H1 (cell line): Measurements from ENCODE around the gene HDX. TPM values are rescaled to one million over a fixed set of nuclear protein-coding genes. Genes with fewer than 3 reads are reported as not detected.

Experiments used
- CTCF ChIA-PET: fragments of 300-600 bp; sonication (Branson Sonifier 250); formaldehyde crosslinking; loops from one replicate; lab custom pipeline; 2021; ENCODE audit not compliant: partially characterized antibody; lab: Charles Lee
- POLR2A ChIA-PET: fragments of 300-600 bp; sonication (Branson Sonifier 250); formaldehyde crosslinking; loops from one replicate; lab custom pipeline; 2021; ENCODE audit warnings: inconsistent platforms; ENCODE audit not compliant: partially characterized antibody; lab: Charles Lee
- DNase-seq, 2 experiments: peaks; one replicate each; pipeline versions ENCODE4 v3.0.0 to v3.0.0-alpha.2; 2010 to 2022; ENCODE audit warnings: low spot score in 2 of 2, low read depth in 1 of 2, mixed read lengths in 1 of 2
- FAIRE-seq: peaks from 2 replicates; lab custom pipeline; 2011; peaks lifted over from hg19 to GRCh38; lab: Jason Lieb, UNC
- H2AFZ ChIP-seq: 2 replicates; pipeline ENCODE4 v1.8.1; 2012; ENCODE audit warnings: low read length, inconsistent platforms
- H2AK5ac ChIP-seq: 2 replicates; pipeline ENCODE4 v1.6.1; 2013; ENCODE audit warnings: low read depth, low read length
- H2BK120ac ChIP-seq: replicated peaks from 2 replicates; pipeline ENCODE3; 2013; ENCODE audit warnings: low read depth, low read length, inconsistent platforms
- H2BK12ac ChIP-seq: 2 replicates; pipeline ENCODE4 v1.6.1; 2013; ENCODE audit warnings: low read depth, low read length
- H2BK15ac ChIP-seq: 2 replicates; pipeline ENCODE4 v1.6.1; 2013; ENCODE audit warnings: low read length
- H2BK20ac ChIP-seq: 2 replicates; pipeline ENCODE4 v1.6.1; 2013; ENCODE audit warnings: low read length
- H2BK5ac ChIP-seq: 2 replicates; pipeline ENCODE4 v1.6.1; 2013; ENCODE audit warnings: low read depth, low read length
- H3K14ac ChIP-seq: 2 replicates; pipeline ENCODE4 v1.6.1; 2013; ENCODE audit warnings: inconsistent platforms; ENCODE audit not compliant: insufficient read length
- H3K18ac ChIP-seq: 2 replicates; pipeline ENCODE4 v1.6.1; 2013; ENCODE audit warnings: low read length; ENCODE audit errors: extremely low read depth
- H3K23ac ChIP-seq: 2 replicates; pipeline ENCODE4 v1.6.1; 2013; ENCODE audit warnings: inconsistent platforms; ENCODE audit not compliant: insufficient read length
- H3K23me2 ChIP-seq: 2 replicates; pipeline ENCODE4 v1.6.1; 2013; ENCODE audit warnings: low read depth, low read length
- H3K27ac ChIP-seq: 2 replicates; pipeline ENCODE4 v1.6.1; 2011; ENCODE audit warnings: low read depth, low read length, inconsistent platforms
- H3K27me3 ChIP-seq, 4 experiments: replicated peaks in 1 of 4; 1 replicate in 1 of 4; 2 replicates in 3 of 4; pipeline versions ENCODE4 v1.6.1 to v1.8.1; 2011 to 2013; ENCODE audit warnings: low read length in 3 of 4, mild to moderate bottlenecking in 3 of 4, inconsistent platforms in 2 of 4, mixed read lengths in 2 of 4, moderate library complexity in 1 of 4; ENCODE audit not compliant: control insufficient read depth in 3 of 4, insufficient read depth in 3 of 4; ENCODE audit errors: extremely low read depth in 1 of 4
- H3K36me3 ChIP-seq, 4 experiments: 2 replicates each; pipeline versions ENCODE4 v1.6.1 to v1.8.1; 2011 to 2013; ENCODE audit warnings: mild to moderate bottlenecking in 4 of 4, low read length in 3 of 4, moderate library complexity in 2 of 4, control low read depth in 1 of 4, inconsistent platforms in 1 of 4; ENCODE audit not compliant: insufficient read depth in 4 of 4, control insufficient read depth in 2 of 4
- H3K4ac ChIP-seq: replicated peaks from 2 replicates; pipeline ENCODE3; 2013; ENCODE audit warnings: low read length, low read depth, mixed read lengths, inconsistent platforms; ENCODE audit not compliant: insufficient read length
- H3K4me1 ChIP-seq, 4 experiments: replicated peaks in 1 of 4; 1 replicate in 1 of 4; 2 replicates in 3 of 4; pipeline versions ENCODE4 v1.6.1 to v1.8.1; 2011 to 2013; ENCODE audit warnings: low read length in 3 of 4, inconsistent platforms in 2 of 4, mixed read lengths in 1 of 4; ENCODE audit not compliant: insufficient read depth in 4 of 4, control insufficient read depth in 3 of 4
- H3K4me2 ChIP-seq, 2 experiments: 2 replicates each; pipeline versions ENCODE4 v1.6.1 to v1.8.1; 2011 to 2013; ENCODE audit warnings: low read depth in 2 of 2, low read length in 2 of 2, control low read depth in 1 of 2, inconsistent platforms in 1 of 2, mild to moderate bottlenecking in 1 of 2; ENCODE audit not compliant: insufficient read depth in 1 of 2
- H3K4me3 ChIP-seq, 4 experiments: fragments of 200-600, 300-600 bp in 1 of 4; sonication (generic), shearing (Covaris generic), sonication (Bioruptor Twin) in 1 of 4; 2 replicates each; pipeline versions ENCODE4 v1.5.1 to v1.8.1; 2011 to 2016; ENCODE audit warnings: low read length in 4 of 4, low read depth in 3 of 4, control low read depth in 2 of 4, inconsistent platforms in 2 of 4, mild to moderate bottlenecking in 2 of 4, mixed read lengths in 1 of 4, moderate library complexity in 1 of 4; ENCODE audit not compliant: insufficient read depth in 2 of 4; ENCODE audit errors: extremely low read depth in 1 of 4
- H3K56ac ChIP-seq: replicated peaks from 2 replicates; pipeline ENCODE3; 2013; ENCODE audit warnings: low read depth, mild to moderate bottlenecking, mixed read lengths, low read length, inconsistent platforms; ENCODE audit not compliant: insufficient read length
- H3K79me1 ChIP-seq: 2 replicates; pipeline ENCODE4 v1.6.1; 2013; ENCODE audit warnings: low read depth, low read length, control low read depth
- H3K79me2 ChIP-seq, 2 experiments: 2 replicates each; pipeline versions ENCODE4 v1.6.1 to v1.8.1; 2012 to 2013; ENCODE audit warnings: low read length in 2 of 2, mild to moderate bottlenecking in 2 of 2, inconsistent platforms in 1 of 2; ENCODE audit not compliant: insufficient read depth in 2 of 2, control insufficient read depth in 1 of 2
- H3K9ac ChIP-seq, 4 experiments: replicated peaks in 1 of 4; 1 replicate in 1 of 4; 2 replicates in 3 of 4; pipeline versions ENCODE4 v1.6.1 to v1.8.1; 2011 to 2013; ENCODE audit warnings: low read depth in 3 of 4, low read length in 3 of 4, control low read depth in 2 of 4, mild to moderate bottlenecking in 2 of 4, moderate library complexity in 2 of 4, inconsistent platforms in 1 of 4; ENCODE audit errors: extremely low read depth in 1 of 4
- H3K9me3 ChIP-seq, 2 experiments: 2 replicates each; pipeline versions ENCODE4 v1.6.1 to v1.8.1; 2012 to 2013; ENCODE audit warnings: mild to moderate bottlenecking in 2 of 2, moderate library complexity in 2 of 2, control low read depth in 1 of 2, inconsistent platforms in 1 of 2, low read depth in 1 of 2, low read length in 1 of 2, mixed read lengths in 1 of 2; ENCODE audit not compliant: insufficient read depth in 2 of 2
- H4K20me1 ChIP-seq, 2 experiments: replicated peaks in 1 of 2; 2 replicates each; pipeline versions ENCODE3 to v1.8.1; 2011 to 2013; ENCODE audit warnings: inconsistent platforms in 2 of 2, low read length in 2 of 2, mild to moderate bottlenecking in 1 of 2; ENCODE audit not compliant: insufficient read depth in 2 of 2, control insufficient read depth in 1 of 2
- H4K5ac ChIP-seq: 2 replicates; pipeline ENCODE4 v1.6.1; 2013; ENCODE audit warnings: low read length, low read depth, mixed read lengths, inconsistent platforms; ENCODE audit not compliant: insufficient read length
- H4K8ac ChIP-seq: 2 replicates; pipeline ENCODE4 v1.8.0; 2013; ENCODE audit warnings: mild to moderate bottlenecking, moderate library complexity, low read length, inconsistent platforms; ENCODE audit not compliant: insufficient read depth; ENCODE audit errors: extremely low read depth
- H4K91ac ChIP-seq: replicated peaks from 2 replicates; pipeline ENCODE3; 2013; ENCODE audit warnings: low read length, mixed read lengths, inconsistent platforms; ENCODE audit not compliant: insufficient read length
- BRCA1 ChIP-seq: IDR thresholded peaks from 2 replicates; pipeline ENCODE4 v1.6.1; 2012; ENCODE audit warnings: low read depth, low read length, improper control_type of control experiment
- CEBPB ChIP-seq: IDR thresholded peaks from 2 replicates; pipeline ENCODE4 v1.6.1; 2012; ENCODE audit warnings: low read depth, low read length
- KDM1A ChIP-seq: fragments of 200-600, 300-600 bp; sonication (generic); IDR thresholded peaks from 2 replicates; pipeline ENCODE4 v1.7.1; 2016; ENCODE audit warnings: mild to moderate bottlenecking, low read length, borderline replicate concordance
- POLR2AphosphoS5 ChIP-seq: IDR thresholded peaks from 2 replicates; pipeline ENCODE4 v1.6.1; 2011; ENCODE audit warnings: low read depth, low read length
- RAD21 ChIP-seq, 2 experiments: IDR thresholded peaks in 1 of 2; conservative IDR thresholded peaks in 1 of 2; 2 replicates each; pipeline ENCODE4 v1.6.1; 2011; ENCODE audit warnings: low read depth in 2 of 2, low read length in 2 of 2, improper control_type of control experiment in 1 of 2, inconsistent platforms in 1 of 2, mild to moderate bottlenecking in 1 of 2, moderate library complexity in 1 of 2
- SAP30 ChIP-seq: fragments of 300-600 bp; sonication (generic); IDR thresholded peaks from 2 replicates; pipeline ENCODE4 v1.7.1; 2012; ENCODE audit warnings: low read length, moderate library complexity, mild to moderate bottlenecking, inconsistent platforms; ENCODE audit not compliant: insufficient read depth, insufficient replicate concordance
- WGBS, 2 experiments: shearing (Covaris generic) in 1 of 2; methylation state at CpG; one replicate each; pipeline versions ENCODE4 v1.1.6 to v1.1.7; 2013 to 2015; ENCODE audit warnings: low lambda C conversion rate in 2 of 2, mixed read lengths in 2 of 2, inconsistent platforms in 1 of 2, low coverage in 1 of 2, missing lambda C conversion rate in 1 of 2; ENCODE audit not compliant: insufficient replicate concordance in 2 of 2, insufficient coverage in 1 of 2, insufficient read length in 1 of 2; ENCODE audit errors: extremely low coverage in 1 of 2, missing lambda C conversion rate in 1 of 2; 5-methylcytosine and 5-hydroxymethylcytosine counted together
- polyA plus RNA-seq, 7 experiments: library from polyadenylated mRNA; depleted of rRNA in 3 of 7; stranded (reverse) in 5 of 7; unstranded in 2 of 7; fragments of >200 nt in 5 of 7; fragments of 200-250 nt in 2 of 7; gene quantifications; 1 replicate in 5 of 7; 2 replicates in 1 of 7; 4 replicates in 1 of 7; pipeline versions ENCODE4 v1.2.1 to v1.2.3, GENCODE V29; 2011 to 2013; ENCODE audit warnings: missing spikeins in 2 of 7, mixed read lengths in 2 of 7
- total RNA-seq: library from RNA; stranded (reverse); fragmentation: NEBNext Ultra II Directional; extraction: Animal tissue kit (Norgen Biotek cat#: 25700); gene quantifications from 2 replicates; pipeline ENCODE4 v1.2.1, GENCODE V29; 2021
- TF ChIP-seq, protein P1 (sequence below): IDR thresholded peaks from 2 replicates; pipeline ENCODE4 v1.6.1; 2012; ENCODE audit warnings: inconsistent platforms

HDX gene
- total and polyA plus RNA-seq, 2 of the 8 experiments (the other 6 are each of a cell fraction or from before 2014, with no cell fraction given): 0.54 to 10.2 TPM

DNA sequence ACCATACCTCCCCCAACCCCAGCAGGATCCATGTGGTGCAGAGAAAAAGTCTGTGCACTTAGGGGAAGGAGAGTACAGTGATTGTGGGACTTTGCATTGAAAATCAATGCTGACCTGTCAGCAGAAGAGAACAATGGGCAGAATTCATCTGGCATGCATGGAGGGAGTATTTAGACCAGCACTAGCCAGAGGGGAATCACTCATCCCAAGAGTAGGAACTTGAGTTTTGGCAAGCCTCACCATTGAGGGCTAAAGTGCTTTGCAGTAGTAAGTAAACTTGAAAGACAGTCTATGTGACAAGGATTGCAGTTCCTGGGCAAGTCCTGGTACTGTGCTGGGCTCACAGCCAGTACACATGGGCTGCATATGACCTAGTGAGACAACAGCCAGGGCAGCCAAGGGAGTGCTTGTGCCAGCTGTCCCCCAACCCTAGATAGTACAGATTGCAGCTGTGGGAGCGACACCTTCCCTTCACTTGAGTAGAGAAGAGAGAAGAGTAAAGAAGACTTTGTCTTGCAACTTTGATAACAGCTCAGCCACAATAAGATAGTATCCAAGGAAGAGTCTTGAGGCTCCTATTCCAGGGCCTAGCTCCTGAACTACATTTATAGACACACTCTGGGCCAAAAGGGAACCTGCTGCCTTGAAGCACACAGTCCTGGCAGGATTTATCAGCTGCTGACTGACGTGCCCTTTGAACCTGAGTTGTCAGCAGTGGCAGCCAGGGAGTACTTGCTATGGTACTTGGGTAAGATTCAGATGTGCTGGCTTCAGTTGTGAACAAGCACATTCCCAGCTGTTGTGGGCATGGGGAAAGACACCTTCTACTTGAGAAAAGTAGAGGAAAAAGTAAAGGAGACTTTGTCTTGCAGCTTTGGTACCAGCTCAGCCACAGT is 48.7 kb downstream of the HDX start:
- Histone ChIP-seq H3K9ac (no peak overlapping the region), H2BK15ac (no peak overlapping the region), H3K79me2 (no peaks in the 10 kb centered on the region), H3K23ac (no peak overlapping the region), H3K27me3 (no peaks in the 10 kb centered on the region), H4K20me1 (no peaks in the 10 kb centered on the region), H4K91ac (no peak overlapping the region), H2BK120ac (no peak overlapping the region), H3K56ac (no peak overlapping the region), H3K23me2 (no peaks in the 10 kb centered on the region), H3K4me2 (no peak overlapping the region), H3K4me1 (0 out of 7 replicates have a peak, but pooled peaks cover 0 to 4% (median 0%) of the 10 kb centered on the region in 4 experiments), H3K9me3 (no peaks in the 10 kb centered on the region), H2AFZ (no peak overlapping the region), H2BK20ac (no peak overlapping the region), H4K8ac (no peak overlapping the region), H3K27ac (no peak overlapping the region), H3K36me3 (no peaks in the 10 kb centered on the region), H3K18ac (no peak overlapping the region), H3K4me3 (no peak overlapping the region), H2BK12ac (no peak overlapping the region), H3K79me1 (no peaks in the 10 kb centered on the region), H3K14ac (no peak overlapping the region), H4K5ac (no peak overlapping the region), H3K4ac (no peak overlapping the region), H2AK5ac (no peak overlapping the region), H2BK5ac (no peak overlapping the region)
- FAIRE-seq (no peak), DNase-seq (no peak)
- WGBS, 2 experiments: 100% methylated on average over 2 of the region's 2 CpGs; no CpG with 5 or more reads in 1 of the 2 experiments
- POLR2A ChIA-PET: no interaction called here
- TF ChIP-seq RAD21 (IDR thresholded peaks at IDR 0.05 in 1 of 2, conservative IDR thresholded peaks at IDR 0.05 in 1 of 2; ENCODE audit: low read depth in 2 of 2, low read length in 2 of 2) (no peak), KDM1A (no peak), POLR2AphosphoS5 (no peak), CEBPB (no peak), SAP30 (no peak), BRCA1 (no peak)
- TF ChIP-seq, protein P1, sequence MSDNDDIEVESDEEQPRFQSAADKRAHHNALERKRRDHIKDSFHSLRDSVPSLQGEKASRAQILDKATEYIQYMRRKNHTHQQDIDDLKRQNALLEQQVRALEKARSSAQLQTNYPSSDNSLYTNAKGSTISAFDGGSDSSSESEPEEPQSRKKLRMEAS: no peak
- CTCF ChIA-PET: no interaction called here
